H9 (cell line): Measurements from ENCODE around the gene MGAT5. TPM values are rescaled to one million over a fixed set of nuclear protein-coding genes. Genes with fewer than 3 reads are reported as not detected.

Experiments
- DNase-seq: peaks from one replicate; pipeline ENCODE4 v3.0.0-alpha.2; 2017
- H2AFZ ChIP-seq: one replicate; pipeline ENCODE4 v1.6.1; 2013; ENCODE audit warnings: mild to moderate bottlenecking, low read length, control low read depth, moderate library complexity
- H2AK5ac ChIP-seq: 2 replicates; pipeline ENCODE4 v1.6.1; 2013; ENCODE audit warnings: low read length, control low read depth, mixed read lengths; ENCODE audit not compliant: insufficient read length
- H2BK120ac ChIP-seq: one replicate; pipeline ENCODE4 v1.6.1; 2013; ENCODE audit warnings: low read depth, mild to moderate bottlenecking, low read length, control low read depth, inconsistent platforms; ENCODE audit not compliant: poor library complexity, severe bottlenecking
- H2BK12ac ChIP-seq: 2 replicates; pipeline ENCODE4 v1.6.1; 2013; ENCODE audit warnings: low read length, control low read depth, mixed read lengths, low read depth; ENCODE audit not compliant: insufficient read length
- H2BK15ac ChIP-seq: 2 replicates; pipeline ENCODE4 v1.6.1; 2013; ENCODE audit warnings: low read depth, low read length, control low read depth
- H2BK20ac ChIP-seq: one replicate; pipeline ENCODE4 v1.6.1; 2013; ENCODE audit warnings: low read depth, mild to moderate bottlenecking, low read length, control low read depth, inconsistent platforms; ENCODE audit not compliant: poor library complexity, severe bottlenecking
- H2BK5ac ChIP-seq: 2 replicates; pipeline ENCODE4 v1.6.1; 2013; ENCODE audit warnings: low read length, control low read depth, mixed read lengths; ENCODE audit not compliant: insufficient read length
- H3K14ac ChIP-seq: 2 replicates; pipeline ENCODE4 v1.6.1; 2013; ENCODE audit warnings: low read length, control low read depth; ENCODE audit not compliant: insufficient read depth
- H3K18ac ChIP-seq: 2 replicates; pipeline ENCODE4 v1.6.1; 2013; ENCODE audit warnings: low read depth, mild to moderate bottlenecking, mixed read lengths, low read length, control low read depth; ENCODE audit not compliant: insufficient read length
- H3K23ac ChIP-seq: 2 replicates; pipeline ENCODE4 v1.6.1; 2013; ENCODE audit warnings: low read length, control low read depth, mixed read lengths, low read depth; ENCODE audit not compliant: insufficient read length
- H3K23me2 ChIP-seq: 2 replicates; pipeline ENCODE4 v1.6.1; 2013; ENCODE audit warnings: low read depth, mild to moderate bottlenecking, mixed read lengths, low read length, control low read depth; ENCODE audit not compliant: insufficient read length, poor library complexity, severe bottlenecking
- H3K27ac ChIP-seq: 2 replicates; pipeline ENCODE4 v1.5.1; 2013; ENCODE audit warnings: low read length, control low read depth, mixed read lengths, low read depth; ENCODE audit not compliant: insufficient read length
- H3K27me3 ChIP-seq: 2 replicates; pipeline ENCODE4 v1.6.1; 2013; ENCODE audit warnings: low read length, control low read depth, inconsistent platforms; ENCODE audit not compliant: insufficient read depth
- H3K4ac ChIP-seq: 2 replicates; pipeline ENCODE4 v1.6.1; 2013; ENCODE audit warnings: low read depth, mild to moderate bottlenecking, control low read depth, inconsistent platforms, low read length, moderate library complexity
- H3K4me1 ChIP-seq: 2 replicates; pipeline ENCODE4 v1.6.1; 2013; ENCODE audit warnings: low read length, control low read depth, inconsistent platforms; ENCODE audit not compliant: insufficient read depth
- H3K4me2 ChIP-seq: 2 replicates; pipeline ENCODE4 v1.6.1; 2013; ENCODE audit warnings: low read length, control low read depth, mixed read lengths; ENCODE audit not compliant: insufficient read length, insufficient read depth
- H3K56ac ChIP-seq: 2 replicates; pipeline ENCODE4 v1.6.1; 2013; ENCODE audit warnings: low read depth, mild to moderate bottlenecking, mixed read lengths, low read length, control low read depth; ENCODE audit not compliant: insufficient read length
- H3K79me1 ChIP-seq: 2 replicates; pipeline ENCODE4 v1.6.1; 2013; ENCODE audit warnings: low read depth, mild to moderate bottlenecking, moderate library complexity, low read length, control low read depth, inconsistent platforms; ENCODE audit not compliant: insufficient read depth, poor library complexity, severe bottlenecking
- H3K79me2 ChIP-seq: 2 replicates; pipeline ENCODE4 v1.6.1; 2013; ENCODE audit warnings: low read length, control low read depth, inconsistent platforms; ENCODE audit not compliant: insufficient read depth
- H3K9ac ChIP-seq: 2 replicates; pipeline ENCODE4 v1.6.1; 2013; ENCODE audit warnings: low read length, control low read depth, mixed read lengths; ENCODE audit not compliant: insufficient read length; ENCODE audit errors: extremely low read depth
- H3K9me3 ChIP-seq: one replicate; pipeline ENCODE4 v1.6.1; 2013; ENCODE audit warnings: low read depth, low read length, inconsistent platforms; ENCODE audit not compliant: control insufficient read depth
- H3T11ph ChIP-seq: one replicate; pipeline ENCODE4 v1.6.1; 2013; ENCODE audit warnings: mild to moderate bottlenecking, low read length, control low read depth, inconsistent platforms
- H4K20me1 ChIP-seq: one replicate; pipeline ENCODE4 v1.6.1; 2013; ENCODE audit not compliant: control insufficient read depth, insufficient read length, insufficient read depth
- H4K5ac ChIP-seq: 2 replicates; pipeline ENCODE4 v1.6.1; 2013; ENCODE audit warnings: low read depth, mild to moderate bottlenecking, mixed read lengths, low read length, control low read depth; ENCODE audit not compliant: insufficient read length
- H4K8ac ChIP-seq: replicated peaks from 2 replicates; pipeline ENCODE4 v1.6.1; 2013; ENCODE audit warnings: low read length, control low read depth, mixed read lengths, low read depth; ENCODE audit not compliant: insufficient read length
- H4K91ac ChIP-seq: 2 replicates; pipeline ENCODE4 v1.6.1; 2013; ENCODE audit warnings: low read depth, mild to moderate bottlenecking, moderate library complexity, mixed read lengths, low read length, control low read depth; ENCODE audit not compliant: insufficient read length
- H3K27ac Mint-ChIP-seq, 3 experiments: 2 replicates in 2 of 3; 3 replicates in 1 of 3; pipeline ENCODE4 v1.8.0; 2020 to 2021; ENCODE audit warnings: mixed read lengths in 3 of 3, mild to moderate bottlenecking in 1 of 3, moderate library complexity in 1 of 3
- H3K27me3 Mint-ChIP-seq: 2 replicates; pipeline ENCODE4 v1.8.0; 2021; ENCODE audit warnings: low read depth, mild to moderate bottlenecking, moderate library complexity, mixed read lengths
- H3K36me3 Mint-ChIP-seq, 3 experiments: 2 replicates in 2 of 3; 3 replicates in 1 of 3; pipeline ENCODE4 v1.8.0; 2020 to 2021; ENCODE audit warnings: low read depth in 3 of 3, mixed read lengths in 3 of 3; ENCODE audit not compliant: insufficient read depth in 1 of 3
- H3K4me1 Mint-ChIP-seq, 2 experiments: 2 replicates each; pipeline ENCODE4 v1.8.0; 2020; ENCODE audit warnings: mixed read lengths in 2 of 2
- H3K4me3 Mint-ChIP-seq, 2 experiments: 2 replicates in 1 of 2; 3 replicates in 1 of 2; pipeline ENCODE4 v1.8.0; 2020 to 2021; ENCODE audit warnings: mild to moderate bottlenecking in 2 of 2, mixed read lengths in 2 of 2, moderate library complexity in 1 of 2
- H3K9me3 Mint-ChIP-seq, 2 experiments: 2 replicates in 1 of 2; 3 replicates in 1 of 2; pipeline ENCODE4 v1.8.0; 2020; ENCODE audit warnings: mild to moderate bottlenecking in 2 of 2, mixed read lengths in 2 of 2, moderate library complexity in 1 of 2
- WGBS: extraction: QIAGEN DNeasy Blood & Tissue Kit; methylation state at CpG from one replicate; pipeline ENCODE4 v1.1.7; 2013; ENCODE audit warnings: missing lambda C conversion rate, low lambda C conversion rate, mixed read lengths; ENCODE audit not compliant: insufficient read length; ENCODE audit errors: extremely low coverage; 5-methylcytosine and 5-hydroxymethylcytosine counted together
- total RNA-seq: library from RNA; stranded (reverse); gene quantifications from 2 replicates; pipeline ENCODE4 v1.2.1, GENCODE V29; 2021
- TF ChIP-seq, protein P1 (sequence below): fragments of 200-600 bp; sonication (generic); conservative IDR thresholded peaks from 3 replicates; pipeline ENCODE4 v1.8.0; 2021; ENCODE audit warnings: antibody characterized with exemption, mild to moderate bottlenecking

MGAT5 gene
- total RNA-seq, 1 experiment from 2014 or later, result 25.7 TPM

DNA sequence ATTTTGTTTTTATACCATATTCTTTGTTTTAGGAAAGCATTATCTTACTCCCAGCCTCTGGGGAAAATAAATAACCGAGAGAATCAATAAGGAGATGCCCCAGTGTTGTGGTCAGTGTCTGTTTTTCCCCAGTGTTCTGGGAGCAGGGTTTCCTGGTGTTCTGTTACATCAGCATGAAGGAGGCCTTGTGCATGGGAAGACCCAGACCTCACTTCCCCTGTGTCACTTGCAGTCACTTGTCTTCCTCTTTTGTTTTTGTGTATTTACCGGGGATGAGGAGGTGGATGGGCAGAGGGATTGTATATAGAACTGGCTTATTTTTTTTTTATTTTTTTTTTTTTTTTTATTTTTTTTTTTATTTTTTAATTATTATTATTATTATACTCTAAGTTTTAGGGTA, 45.0 kb upstream of the MGAT5 start:
- no peak overlapping the region for H4K91ac ChIP-seq
- H2AK5ac ChIP-seq, result no peak overlapping the region
- H3K79me2 ChIP-seq, result no peaks in the 10 kb centered on the region; the same call in 1 of the 2 replicates
- H3K18ac ChIP-seq, result no peak overlapping the region
- peaks cover 5% of the 10 kb centered on the region for H3K79me1 ChIP-seq
- H3K4ac ChIP-seq, result no peak overlapping the region
- no peak overlapping the region for H3K56ac ChIP-seq
- no CpG with 5 or more reads among the region's 2 CpGs for WGBS
- Mint-ChIP-seq H3K9me3 (no peaks in the 10 kb centered on the region), H3K27me3 (no peaks in the 10 kb centered on the region), H3K27ac (no peak overlapping the region), H3K4me1 (peaks cover 0 to 8% of the 10 kb centered on the region in 2 experiments; a peak in 2 of 4 replicates), H3K36me3 (no peaks in the 10 kb centered on the region), H3K4me3 (no peak overlapping the region)
- H3K9ac ChIP-seq, result no peak overlapping the region
- H2BK5ac ChIP-seq, result no peak overlapping the region
- H3K4me2 ChIP-seq, result no peak overlapping the region
- no peaks in the 10 kb centered on the region for H3K9me3 ChIP-seq
- no peak overlapping the region for H2BK20ac ChIP-seq
- H3K27ac ChIP-seq, result no peak overlapping the region
- TF ChIP-seq, protein P1, sequence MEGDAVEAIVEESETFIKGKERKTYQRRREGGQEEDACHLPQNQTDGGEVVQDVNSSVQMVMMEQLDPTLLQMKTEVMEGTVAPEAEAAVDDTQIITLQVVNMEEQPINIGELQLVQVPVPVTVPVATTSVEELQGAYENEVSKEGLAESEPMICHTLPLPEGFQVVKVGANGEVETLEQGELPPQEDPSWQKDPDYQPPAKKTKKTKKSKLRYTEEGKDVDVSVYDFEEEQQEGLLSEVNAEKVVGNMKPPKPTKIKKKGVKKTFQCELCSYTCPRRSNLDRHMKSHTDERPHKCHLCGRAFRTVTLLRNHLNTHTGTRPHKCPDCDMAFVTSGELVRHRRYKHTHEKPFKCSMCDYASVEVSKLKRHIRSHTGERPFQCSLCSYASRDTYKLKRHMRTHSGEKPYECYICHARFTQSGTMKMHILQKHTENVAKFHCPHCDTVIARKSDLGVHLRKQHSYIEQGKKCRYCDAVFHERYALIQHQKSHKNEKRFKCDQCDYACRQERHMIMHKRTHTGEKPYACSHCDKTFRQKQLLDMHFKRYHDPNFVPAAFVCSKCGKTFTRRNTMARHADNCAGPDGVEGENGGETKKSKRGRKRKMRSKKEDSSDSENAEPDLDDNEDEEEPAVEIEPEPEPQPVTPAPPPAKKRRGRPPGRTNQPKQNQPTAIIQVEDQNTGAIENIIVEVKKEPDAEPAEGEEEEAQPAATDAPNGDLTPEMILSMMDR, result no peak
- no peaks in the 10 kb centered on the region for H3K23me2 ChIP-seq
- no peak for DNase-seq
- peaks cover 10% of the 10 kb centered on the region for H3K4me1 ChIP-seq
- H3K27me3 ChIP-seq, result no peaks in the 10 kb centered on the region
- H2BK120ac ChIP-seq, result no peak overlapping the region
- no peak overlapping the region for H3T11ph ChIP-seq
- H2BK15ac ChIP-seq, result no peak overlapping the region
- no peak overlapping the region for H4K5ac ChIP-seq
- H2AFZ ChIP-seq, result no peak overlapping the region
- no peak overlapping the region for H2BK12ac ChIP-seq
- H4K8ac ChIP-seq, result no peak overlapping the region
- H3K14ac ChIP-seq, result no peak overlapping the region
- no peak overlapping the region for H3K23ac ChIP-seq
- no peaks in the 10 kb centered on the region for H4K20me1 ChIP-seq
